PC-3 (cell line): Measurements from ENCODE around the gene PGBD5. TPM values are rescaled to one million over a fixed set of nuclear protein-coding genes. Genes with fewer than 3 reads are reported as not detected.

ENCODE experiments used
- ATAC-seq: fragments of 200-7000 bp; cut with Tn5 transposase; 2 replicates; pipeline ENCODE4 v1.9.1; 2020; ENCODE audit warnings: mild to moderate bottlenecking, moderate library complexity
- BruUV-seq: library from RNA; stranded (reverse); fragments of 400-500 nt; replicated peaks from 2 replicates; lab custom pipeline; 2021; lab: Mats Ljungman, UMichigan
- CTCF ChIA-PET: fragments of 300-600 bp; sonication (Branson Sonifier 250); formaldehyde crosslinking; loops from one replicate; lab custom pipeline; 2022; ENCODE audit warnings: antibody characterized with exemption; lab: Charles Lee
- POLR2A ChIA-PET: fragments of 300-600 bp; sonication (Branson Sonifier 250); formaldehyde crosslinking; loops from one replicate; lab custom pipeline; 2022; ENCODE audit warnings: antibody characterized with exemption; ENCODE audit not compliant: unreplicated experiment; lab: Charles Lee
- DNase-seq: peaks from one replicate; pipeline ENCODE4 v3.0.0-alpha.2; 2015
- H2AFZ ChIP-seq: fragments of 300-600 bp; sonication (generic); 2 replicates; pipeline ENCODE4 v1.6.0; 2016; ENCODE audit warnings: antibody characterized with exemption, low read length
- H3F3A ChIP-seq: fragments of 300-600 bp; sonication (generic); one replicate; pipeline ENCODE4 v1.6.0; 2017; ENCODE audit warnings: antibody characterized with exemption, low read length, control low read depth, mild to moderate bottlenecking; ENCODE audit not compliant: unreplicated experiment
- H3K27ac ChIP-seq: fragments of 300-600 bp; sonication (generic); 2 replicates; pipeline ENCODE4 v1.5.1; 2016; ENCODE audit warnings: mild to moderate bottlenecking, low read length
- H3K27me3 ChIP-seq: fragments of 300-600 bp; sonication (generic); 2 replicates; pipeline ENCODE4 v1.6.1; 2016; ENCODE audit warnings: low read length, mixed read lengths
- H3K36me3 ChIP-seq: fragments of 300-600 bp; sonication (generic); 2 replicates; pipeline ENCODE4 v1.6.1; 2016; ENCODE audit warnings: low read depth, mixed run types, low read length, mixed read lengths
- H3K4me1 ChIP-seq: fragments of 300-600 bp; sonication (generic); 2 replicates; pipeline ENCODE4 v1.5.1; 2016; ENCODE audit warnings: low read length; ENCODE audit not compliant: insufficient read depth
- H3K4me2 ChIP-seq: fragments of 300-600 bp; sonication (generic); 2 replicates; pipeline ENCODE4 v1.6.0; 2016; ENCODE audit warnings: low read length
- H3K4me3 ChIP-seq: fragments of 300-600 bp; sonication (generic); 2 replicates; pipeline ENCODE4 v1.5.1; 2016; ENCODE audit warnings: mild to moderate bottlenecking, low read length, mixed read lengths
- H3K79me2 ChIP-seq: fragments of 300-600 bp; sonication (generic); 2 replicates; pipeline ENCODE4 v1.6.1; 2017; ENCODE audit warnings: low read length, mixed read lengths
- H3K9ac ChIP-seq: fragments of 300-600 bp; sonication (generic); 2 replicates; pipeline ENCODE4 v1.6.0; 2016; ENCODE audit warnings: mild to moderate bottlenecking, low read length
- H3K9me2 ChIP-seq: fragments of 300-600 bp; sonication (generic); replicated peaks from 2 replicates; pipeline ENCODE4 v1.6.1; 2016; ENCODE audit warnings: mixed run types, low read length, mixed read lengths
- H3K9me3 ChIP-seq: fragments of 300-600 bp; sonication (generic); 2 replicates; pipeline ENCODE4 v1.6.1; 2016; ENCODE audit warnings: low read length, mixed read lengths
- H4K20me1 ChIP-seq: fragments of 300-600 bp; sonication (generic); 2 replicates; pipeline ENCODE4 v1.6.1; 2016; ENCODE audit warnings: low read length, mixed read lengths
- EZH2 ChIP-seq: fragments of 300-600 bp; sonication (generic); IDR thresholded peaks from one replicate; pipeline ENCODE4 v1.6.1; 2017; ENCODE audit warnings: antibody characterized with exemption, mild to moderate bottlenecking, low read length; ENCODE audit not compliant: unreplicated experiment
- EZH2phosphoT487 ChIP-seq: fragments of 300-600 bp; sonication (generic); IDR thresholded peaks from 2 replicates; pipeline ENCODE4 v1.6.1; 2018; ENCODE audit warnings: mild to moderate bottlenecking, antibody characterized with exemption, low read length, borderline replicate concordance
- intact Hi-C: fragments of 100-400 bp; cut with micrococcal nuclease; formaldehyde crosslinking; loops from 2 replicates; pipeline ENCODE4 v1.9.0; 2023
- total RNA-seq: library from RNA; depleted of rRNA; stranded (reverse); fragments of >200 nt; gene quantifications from 2 replicates; pipeline ENCODE4 v1.2.3, GENCODE V29; 2014
- TF ChIP-seq, protein P1 (sequence below): fragments of 300-600 bp; sonication (generic); conservative IDR thresholded peaks from 2 replicates; pipeline ENCODE4 v1.5.1; 2017; ENCODE audit warnings: antibody characterized with exemption, low read depth, mild to moderate bottlenecking, low read length

PGBD5 gene
- total RNA-seq, 1 experiment from 2014 or later = under 0.01 TPM

DNA sequence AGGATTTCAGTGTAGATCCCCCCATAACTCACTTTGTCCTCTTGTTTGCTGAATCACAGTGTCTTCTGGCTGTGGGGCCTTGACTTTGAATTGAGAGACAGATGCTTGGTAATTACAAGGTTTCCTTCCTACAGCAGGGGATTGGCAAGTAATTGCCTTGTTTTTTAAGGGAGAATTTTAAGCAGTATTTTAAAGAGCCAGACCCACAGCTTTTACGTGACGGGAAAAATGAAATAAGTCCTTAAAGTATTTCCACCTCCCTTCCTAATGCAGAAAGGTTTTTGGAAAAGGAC, 41.0 kb downstream of the PGBD5 start:
- Histone ChIP-seq H3F3A (no peaks in the 10 kb centered on the region), H3K4me2 (no peak overlapping the region), H3K79me2 (no peaks in the 10 kb centered on the region), H3K9me2 (no peaks in the 10 kb centered on the region), H3K4me1 (peaks cover 8% of the 10 kb centered on the region), H3K4me3 (no peak overlapping the region), H2AFZ (no peak overlapping the region), H3K27me3 (peaks cover 52% of the 10 kb centered on the region), H3K9me3 (no peaks in the 10 kb centered on the region), H3K36me3 (no peaks in the 10 kb centered on the region), H3K9ac (no peak overlapping the region), H3K27ac (no peak overlapping the region), H4K20me1 (no peaks in the 10 kb centered on the region)
- intact Hi-C loops = no loop called here
- CTCF ChIA-PET = no interaction called here
- TF ChIP-seq, protein P1, sequence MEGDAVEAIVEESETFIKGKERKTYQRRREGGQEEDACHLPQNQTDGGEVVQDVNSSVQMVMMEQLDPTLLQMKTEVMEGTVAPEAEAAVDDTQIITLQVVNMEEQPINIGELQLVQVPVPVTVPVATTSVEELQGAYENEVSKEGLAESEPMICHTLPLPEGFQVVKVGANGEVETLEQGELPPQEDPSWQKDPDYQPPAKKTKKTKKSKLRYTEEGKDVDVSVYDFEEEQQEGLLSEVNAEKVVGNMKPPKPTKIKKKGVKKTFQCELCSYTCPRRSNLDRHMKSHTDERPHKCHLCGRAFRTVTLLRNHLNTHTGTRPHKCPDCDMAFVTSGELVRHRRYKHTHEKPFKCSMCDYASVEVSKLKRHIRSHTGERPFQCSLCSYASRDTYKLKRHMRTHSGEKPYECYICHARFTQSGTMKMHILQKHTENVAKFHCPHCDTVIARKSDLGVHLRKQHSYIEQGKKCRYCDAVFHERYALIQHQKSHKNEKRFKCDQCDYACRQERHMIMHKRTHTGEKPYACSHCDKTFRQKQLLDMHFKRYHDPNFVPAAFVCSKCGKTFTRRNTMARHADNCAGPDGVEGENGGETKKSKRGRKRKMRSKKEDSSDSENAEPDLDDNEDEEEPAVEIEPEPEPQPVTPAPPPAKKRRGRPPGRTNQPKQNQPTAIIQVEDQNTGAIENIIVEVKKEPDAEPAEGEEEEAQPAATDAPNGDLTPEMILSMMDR = no peak
- TF ChIP-seq EZH2phosphoT487 (no peak), EZH2 (no peak)
- POLR2A ChIA-PET = no interaction called here
- ATAC-seq (no peak), DNase-seq (no peak)
- no TSS peak for BruUV-seq

DNA sequence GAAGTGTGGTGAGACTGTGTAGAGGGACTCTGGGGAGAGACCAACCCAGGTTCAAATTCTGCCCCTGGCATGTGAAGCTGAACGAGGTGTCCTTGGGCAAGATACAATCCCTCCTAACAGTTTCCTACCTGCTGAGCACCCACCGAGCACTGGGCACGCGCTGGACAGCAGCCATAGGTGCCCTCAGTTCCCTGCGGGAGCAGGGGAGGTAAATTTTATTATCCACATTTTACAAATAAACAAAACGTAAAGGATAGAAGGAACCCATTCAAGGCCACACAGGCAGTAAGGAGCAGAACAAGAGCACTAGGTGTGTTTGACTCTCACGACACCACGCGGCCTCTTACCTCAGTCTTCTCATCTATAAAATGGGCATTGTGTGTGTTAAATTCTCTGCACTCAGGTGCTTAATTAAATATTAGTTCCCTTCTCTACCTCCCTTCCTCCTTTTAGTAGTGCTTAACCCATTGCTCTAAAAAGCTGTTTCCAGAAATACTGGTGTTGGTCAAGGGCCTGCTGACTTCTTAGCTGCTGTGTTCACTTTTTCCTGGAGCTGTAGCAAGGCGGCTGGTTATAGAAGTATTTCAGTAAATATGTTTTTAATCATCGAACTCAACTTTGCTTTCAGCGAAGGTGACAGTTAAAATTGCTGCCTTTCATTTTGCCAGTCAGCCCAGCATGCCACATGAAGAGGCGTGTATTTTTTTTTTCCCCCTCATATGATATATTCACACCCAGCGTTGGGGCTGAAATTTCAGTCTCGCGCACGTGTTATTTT, 41.6 kb downstream of the PGBD5 start:
- Histone ChIP-seq H3K9me2 (no peaks in the 10 kb centered on the region), H3K27me3 (peaks cover 51% of the 10 kb centered on the region), H3K9me3 (peaks cover 2% of the 10 kb centered on the region; the same call in 1 of the 2 replicates), H4K20me1 (no peaks in the 10 kb centered on the region), H3K36me3 (no peaks in the 10 kb centered on the region), H3K4me3 (no peak overlapping the region), H3K79me2 (no peaks in the 10 kb centered on the region), H3F3A (no peaks in the 10 kb centered on the region), H2AFZ (no peak overlapping the region), H3K4me1 (peaks cover 8% of the 10 kb centered on the region), H3K9ac (no peak overlapping the region), H3K4me2 (no peak overlapping the region), H3K27ac (no peak overlapping the region)
- BruUV-seq = no TSS peak
- TF ChIP-seq EZH2 = no peak
- ChIA-PET CTCF (no interaction called here), POLR2A (no interaction called here)
- DNase-seq (no peak), ATAC-seq (no peak)
- intact Hi-C loops = no loop called here

DNA sequence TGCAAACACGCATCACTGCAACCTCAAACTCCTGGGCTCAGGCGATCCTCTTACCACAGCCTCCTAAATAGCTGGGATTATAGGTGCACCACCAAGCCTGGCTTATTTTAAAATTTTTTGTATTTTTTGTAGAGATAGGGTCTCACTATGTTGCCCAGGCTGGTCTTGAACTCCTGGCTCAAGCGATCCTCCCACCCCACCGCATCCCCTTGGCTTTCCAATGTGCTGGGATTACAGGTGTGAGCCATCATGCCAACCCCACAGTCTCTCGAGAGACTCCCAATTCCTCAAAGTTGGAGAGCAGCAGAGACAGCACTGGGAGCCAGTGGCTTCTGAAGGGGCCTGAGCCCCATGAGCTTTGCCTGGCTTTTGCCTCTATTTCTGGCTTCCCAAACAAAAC, 42.7 kb downstream of the PGBD5 start:
- Histone ChIP-seq H2AFZ (no peak overlapping the region), H3K9me2 (no peaks in the 10 kb centered on the region), H3K4me3 (no peak overlapping the region), H3K9me3 (peaks cover 10% of the 10 kb centered on the region; the same call in 1 of the 2 replicates), H3K4me2 (no peak overlapping the region), H3K27me3 (peaks cover 59% of the 10 kb centered on the region), H3K9ac (no peak overlapping the region), H3K27ac (no peak overlapping the region), H3K36me3 (no peaks in the 10 kb centered on the region), H3F3A (no peaks in the 10 kb centered on the region), H4K20me1 (no peaks in the 10 kb centered on the region), H3K79me2 (no peaks in the 10 kb centered on the region), H3K4me1 (peaks cover 8% of the 10 kb centered on the region)
- TF ChIP-seq EZH2 (no peak), EZH2phosphoT487 (no peak)
- TF ChIP-seq, protein P1 = no peak
- ChIA-PET CTCF (no interaction called here), POLR2A (no interaction called here)
- ATAC-seq (no peak), DNase-seq (no peak)
- BruUV-seq = no TSS peak
- intact Hi-C loops = no loop called here
